Muscle of arm (tissue), 14 donors: Measurements from ENCODE around the gene NME2. TPM values are rescaled to one million over a fixed set of nuclear protein-coding genes. Genes with fewer than 3 reads are reported as not detected.
"Not testable (repeated sequence)": the region's sequence is repeated elsewhere in the genome, so short reads cannot be mapped to it uniquely, and the experiment has no call there.

Experiments used
- DNase-seq: peaks from one replicate; pipeline ENCODE4 v3.0.0-alpha.2; 2013
- long read RNA-seq, 11 donors: transcript quantifications; one replicate each; lab custom pipeline, GENCODE V29; 2026
- polyA plus RNA-seq, 12 donors: library from polyadenylated mRNA; unstranded; fragments of 120-200 nt; gene quantifications; one replicate each; pipeline ENCODE4 v1.2.1, GENCODE V29; 2013; ENCODE audit not compliant: insufficient read length in 12 of 12

Gene NME2
- polyA plus RNA-seq: 100 to 1,000 TPM in 11 of 12 donors, not detected in 1; 173 to 412 (median 310) TPM
- long read RNA-seq, donor 1, transcript NME2-205 (5 exons, 826 nt): major isoform, 324 of 459 reads
- long read RNA-seq, donor 1, transcript NME2-208 (3 exons, 565 nt): minor isoform, 19 of 459 reads
- long read RNA-seq, donor 1, transcript NME2-202 (4 exons, 866 nt): minor isoform, 38 of 459 reads
- long read RNA-seq, donor 1, transcript NME2-209 (2 exons, 789 nt): minor isoform, 48 of 459 reads
- long read RNA-seq, donor 1, partial matches to known transcripts: 6 of 459 reads
- long read RNA-seq, donor 1, other reads (novel, unspliced or antisense): 0 of 459 reads
- long read RNA-seq, donor 2, transcript NME2-202 (4 exons, 866 nt): minor isoform, 45 of 346 reads
- long read RNA-seq, donor 2, transcript NME2-205 (5 exons, 826 nt): major isoform, 234 of 346 reads
- long read RNA-seq, donor 2, transcript NME2-208 (3 exons, 565 nt): minor isoform, 10 of 346 reads
- long read RNA-seq, donor 2, transcript NME2-209 (2 exons, 789 nt): minor isoform, 42 of 346 reads
- long read RNA-seq, donor 2, partial matches to known transcripts: 5 of 346 reads
- long read RNA-seq, donor 2, other reads (novel, unspliced or antisense): 0 of 346 reads
- long read RNA-seq, donor 3, transcript NME2-205 (5 exons, 826 nt): major isoform, 128 of 185 reads
- long read RNA-seq, donor 3, transcript NME2-209 (2 exons, 789 nt): minor isoform, 19 of 185 reads
- long read RNA-seq, donor 3, transcript NME2-208 (3 exons, 565 nt): minor isoform, 7 of 185 reads
- long read RNA-seq, donor 3, transcript NME2-202 (4 exons, 866 nt): minor isoform, 26 of 185 reads
- long read RNA-seq, donor 3, partial matches to known transcripts: 0 of 185 reads
- long read RNA-seq, donor 3, other reads (novel, unspliced or antisense): 0 of 185 reads
- long read RNA-seq, donor 4, transcript NME2-205 (5 exons, 826 nt): major isoform, 101 of 147 reads
- long read RNA-seq, donor 4, transcript NME2-209 (2 exons, 789 nt): minor isoform, 23 of 147 reads
- long read RNA-seq, donor 4, transcript NME2-202 (4 exons, 866 nt): minor isoform, 17 of 147 reads
- long read RNA-seq, donor 4, partial matches to known transcripts: 0 of 147 reads
- long read RNA-seq, donor 4, other reads (novel, unspliced or antisense): 0 of 147 reads
- long read RNA-seq, donor 5, transcript NME2-202 (4 exons, 866 nt): minor isoform, 50 of 459 reads
- long read RNA-seq, donor 5, transcript NME2-204 (5 exons, 749 nt): minor isoform, 7 of 459 reads
- long read RNA-seq, donor 5, transcript NME2-209 (2 exons, 789 nt): minor isoform, 41 of 459 reads
- long read RNA-seq, donor 5, transcript NME2-205 (5 exons, 826 nt): major isoform, 337 of 459 reads
- long read RNA-seq, donor 5, partial matches to known transcripts: 7 of 459 reads
- long read RNA-seq, donor 5, other reads (novel, unspliced or antisense): 0 of 459 reads
- long read RNA-seq, donor 6, transcript NME2-202 (4 exons, 866 nt): minor isoform, 28 of 229 reads
- long read RNA-seq, donor 6, transcript NME2-208 (3 exons, 565 nt): minor isoform, 6 of 229 reads
- long read RNA-seq, donor 6, transcript NME2-205 (5 exons, 826 nt): major isoform, 157 of 229 reads
- long read RNA-seq, donor 6, transcript NME2-209 (2 exons, 789 nt): minor isoform, 22 of 229 reads
- long read RNA-seq, donor 6, partial matches to known transcripts: 6 of 229 reads
- long read RNA-seq, donor 6, other reads (novel, unspliced or antisense): 0 of 229 reads
- long read RNA-seq, donor 7, transcript NME2-201 (4 exons, 568 nt): minor isoform, 8 of 177 reads
- long read RNA-seq, donor 7, transcript NME2-209 (2 exons, 789 nt): minor isoform, 20 of 177 reads
- long read RNA-seq, donor 7, transcript NME2-205 (5 exons, 826 nt): major isoform, 122 of 177 reads
- long read RNA-seq, donor 7, transcript NME2-202 (4 exons, 866 nt): minor isoform, 23 of 177 reads
- long read RNA-seq, donor 7, partial matches to known transcripts: 0 of 177 reads
- long read RNA-seq, donor 7, other reads (novel, unspliced or antisense): 0 of 177 reads
- long read RNA-seq, donor 8, transcript NME2-208 (3 exons, 565 nt): minor isoform, 12 of 425 reads
- long read RNA-seq, donor 8, transcript NME2-202 (4 exons, 866 nt): minor isoform, 55 of 425 reads
- long read RNA-seq, donor 8, transcript NME2-209 (2 exons, 789 nt): minor isoform, 46 of 425 reads
- long read RNA-seq, donor 8, transcript NME2-205 (5 exons, 826 nt): major isoform, 297 of 425 reads
- long read RNA-seq, donor 8, partial matches to known transcripts: 0 of 425 reads
- long read RNA-seq, donor 8, other reads (novel, unspliced or antisense): 0 of 425 reads
- long read RNA-seq, donor 9, transcript NME2-204 (5 exons, 749 nt): minor isoform, 75 of 246 reads
- long read RNA-seq, donor 9, transcript NME2-209 (2 exons, 789 nt): minor isoform, 28 of 246 reads
- long read RNA-seq, donor 9, transcript NME2-205 (5 exons, 826 nt): major isoform, 103 of 246 reads
- long read RNA-seq, donor 9, transcript NME2-202 (4 exons, 866 nt): minor isoform, 29 of 246 reads
- long read RNA-seq, donor 9, partial matches to known transcripts: 0 of 246 reads
- long read RNA-seq, donor 9, other reads (novel, unspliced or antisense): 0 of 246 reads
- long read RNA-seq, donor 10, transcript NME2-205 (5 exons, 826 nt): major isoform, 208 of 289 reads
- long read RNA-seq, donor 10, transcript NME2-209 (2 exons, 789 nt): minor isoform, 22 of 289 reads
- long read RNA-seq, donor 10, transcript NME2-201 (4 exons, 568 nt): minor isoform, 5 of 289 reads
- long read RNA-seq, donor 10, transcript NME2-202 (4 exons, 866 nt): minor isoform, 29 of 289 reads
- long read RNA-seq, donor 10, partial matches to known transcripts: 5 of 289 reads
- long read RNA-seq, donor 10, other reads (novel, unspliced or antisense): 6 of 289 reads
- long read RNA-seq, donor 11, transcript NME2-209 (2 exons, 789 nt): minor isoform, 54 of 421 reads
- long read RNA-seq, donor 11, transcript NME2-208 (3 exons, 565 nt): minor isoform, 7 of 421 reads
- long read RNA-seq, donor 11, transcript NME2-205 (5 exons, 826 nt): major isoform, 282 of 421 reads
- long read RNA-seq, donor 11, transcript NME2-202 (4 exons, 866 nt): minor isoform, 54 of 421 reads
- long read RNA-seq, donor 11, partial matches to known transcripts: 9 of 421 reads
- long read RNA-seq, donor 11, other reads (novel, unspliced or antisense): 6 of 421 reads

GRCh38 chr17:51166198-51166986, at the start of gene NME2:
Gene NME2, plus strand, starts transcription at chr17:51166411. Its CDS starts 420 bp downstream, at chr17:51166831.
- DNase-seq: peak; percentile 85

DNA sequence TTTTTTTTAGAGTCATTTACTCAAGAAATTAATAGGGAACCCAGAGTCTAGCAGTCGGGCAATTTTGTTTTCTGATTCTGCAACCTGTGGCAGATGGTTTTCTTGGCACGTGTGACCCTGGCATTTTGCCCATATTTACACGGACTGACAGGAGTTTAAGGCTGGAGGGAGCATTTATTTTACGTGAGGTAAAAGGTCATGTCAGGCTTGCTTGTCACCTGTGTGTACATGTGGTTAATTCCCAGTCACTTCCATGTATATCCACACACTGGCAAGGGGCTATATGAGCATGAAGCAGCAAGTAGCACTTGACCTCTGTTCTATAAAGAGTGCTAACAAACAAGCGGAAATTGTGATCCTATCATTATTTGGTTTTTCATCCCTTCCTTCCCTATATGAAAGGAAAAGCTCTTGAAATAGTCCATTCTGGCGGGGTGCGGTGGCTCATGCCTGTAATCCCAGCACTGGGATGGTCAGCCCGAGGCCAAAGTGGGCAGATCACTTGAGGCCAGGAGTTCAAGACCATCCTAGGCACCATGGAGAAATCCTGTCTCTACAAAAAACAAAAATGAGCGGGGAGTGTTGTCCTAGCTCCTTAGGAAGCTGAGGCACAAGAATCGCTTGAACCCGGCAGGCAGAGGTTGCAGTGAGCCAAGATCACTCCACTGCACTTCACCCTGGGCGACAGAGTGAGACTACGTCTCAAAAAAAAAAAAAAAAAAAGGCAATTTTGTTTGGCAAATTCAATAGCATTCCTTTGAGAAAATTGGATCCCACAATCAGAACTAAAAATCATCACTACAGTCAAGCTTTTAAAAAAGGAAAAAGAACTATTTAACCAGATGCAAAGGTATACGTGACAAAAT, 47.6 kb upstream of the NME2 start:
- no peak for DNase-seq

DNA sequence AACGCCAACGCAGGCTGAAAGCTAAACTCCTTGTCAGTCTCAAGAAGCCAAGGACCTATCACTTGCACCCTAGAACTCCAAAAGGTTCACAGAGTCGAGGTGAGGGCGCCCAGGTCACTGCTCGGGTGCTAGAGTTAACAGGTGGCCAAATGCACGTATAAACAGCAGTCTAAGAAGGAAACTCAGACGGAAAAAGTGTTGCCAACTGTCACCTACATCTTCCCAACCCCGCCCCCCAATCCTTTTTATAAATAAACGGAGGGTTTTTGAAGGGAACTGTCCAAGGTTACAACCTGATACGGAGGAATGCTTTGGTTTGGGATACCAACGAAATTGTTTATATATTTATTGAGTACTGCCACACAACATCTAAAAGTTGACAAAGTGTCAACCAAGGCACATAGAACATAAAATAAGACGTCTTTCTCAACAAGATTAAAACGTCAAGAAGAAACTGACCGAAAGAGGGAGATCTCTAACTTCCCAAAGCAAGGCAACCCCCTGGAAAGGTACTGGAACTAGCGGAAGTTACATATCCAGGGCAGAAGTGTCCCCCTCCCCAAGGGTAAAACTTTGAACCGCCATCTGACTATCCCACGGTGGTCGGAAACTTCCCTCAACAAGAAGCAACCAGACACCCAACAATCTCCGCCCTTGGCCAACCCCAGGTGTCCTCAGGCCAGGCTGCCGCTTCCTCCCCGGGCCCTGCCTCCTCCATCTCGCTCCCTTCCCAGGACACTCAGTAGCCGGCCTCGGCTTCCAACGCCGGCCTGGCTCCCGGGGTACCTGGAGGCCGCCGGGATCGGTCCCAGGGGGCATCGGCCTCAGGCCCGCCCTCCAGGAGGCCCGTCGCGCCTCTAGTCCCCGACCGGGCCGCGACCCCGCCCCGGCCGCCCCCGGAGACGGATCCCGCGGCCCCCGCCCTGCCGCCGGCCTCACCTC, 46.5 kb upstream of the NME2 start:
- peak; percentile 65 for DNase-seq

GRCh38 chr17:51120357-51120738, 45.9 kb upstream of the NME2 start:
- peak; percentile 61 for DNase-seq

DNA sequence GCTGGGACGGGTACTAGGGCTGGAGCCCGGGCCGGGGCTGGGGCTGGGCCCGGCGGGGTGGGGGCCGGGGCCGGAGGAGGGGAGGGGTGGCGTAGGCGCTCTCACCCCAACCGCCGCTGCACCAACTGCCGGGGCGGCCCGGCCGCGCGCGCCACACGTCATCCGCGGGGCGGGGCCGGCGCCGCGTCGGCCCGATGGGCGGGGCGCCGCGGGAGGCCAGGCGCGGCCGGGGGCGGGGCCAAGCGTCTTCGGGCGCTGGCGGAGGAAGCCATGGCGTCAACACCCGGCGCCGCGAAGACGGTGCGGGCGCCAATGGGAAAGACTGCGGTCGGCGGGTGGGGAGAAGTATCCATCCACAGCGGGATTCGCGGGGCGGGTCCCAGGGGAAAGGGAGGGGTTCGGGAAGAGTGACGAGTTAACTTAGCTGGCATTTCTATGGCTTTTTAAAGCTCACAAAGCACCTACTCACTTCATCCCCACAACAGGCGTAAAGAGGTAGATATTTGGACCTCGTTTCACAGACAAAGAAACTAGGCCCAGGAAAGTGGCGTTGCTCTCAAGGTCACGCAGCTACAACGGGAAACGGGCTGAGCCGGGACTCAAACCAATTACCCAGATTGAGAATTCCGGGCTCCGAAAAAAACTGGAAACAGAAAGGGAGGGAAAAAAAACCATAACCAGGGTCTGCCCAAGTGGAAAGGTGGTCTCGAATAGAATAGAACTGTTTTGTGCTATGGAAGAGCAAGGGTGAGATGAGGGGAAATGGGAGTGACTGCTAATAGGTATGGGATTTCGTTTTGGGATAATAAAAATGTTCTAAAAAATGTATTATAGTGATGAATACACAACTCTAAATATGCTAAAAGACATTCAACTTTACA, 45.2 kb upstream of the NME2 start, which contains the start of gene SPAG9:
Gene SPAG9 (minus strand): TSS at position 130 of the 881 bp plus-strand sequence. CDS start 212 bp downstream, outside the sequence.
- peak; percentile 95 for DNase-seq

GRCh38 chr17:51121620-51122472, 44.4 kb upstream of the NME2 start:
- peak; percentile 58 for DNase-seq

DNA sequence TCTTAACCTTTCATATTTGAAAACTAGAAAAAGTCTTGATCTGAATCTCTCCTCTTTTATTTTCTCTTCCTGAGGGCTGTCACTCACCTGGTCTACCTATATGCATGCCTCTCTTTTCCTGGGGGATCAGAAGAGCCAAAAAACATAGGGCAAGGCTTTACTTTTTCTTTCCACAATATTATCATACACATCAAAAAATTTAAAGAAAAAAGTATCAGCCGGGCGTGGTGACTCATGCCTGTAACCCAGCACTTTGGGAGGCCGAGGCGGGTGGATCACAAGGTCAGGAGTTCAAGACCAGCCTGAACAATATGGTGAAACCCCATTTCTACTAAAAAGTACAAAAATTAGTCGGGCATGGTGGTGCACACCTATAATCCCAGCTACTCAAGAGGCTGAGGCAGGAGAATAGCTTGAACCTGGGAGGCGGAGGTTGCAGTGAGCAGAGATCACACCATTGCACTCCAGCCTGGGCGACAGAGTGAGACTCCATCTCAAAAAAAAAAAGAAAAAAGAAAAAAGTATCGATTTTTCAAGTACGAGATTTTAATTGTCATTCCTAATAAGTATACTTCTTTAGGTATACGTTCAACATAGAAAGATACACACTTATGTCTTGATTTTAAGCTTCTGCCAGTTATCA, 43.6 kb upstream of the NME2 start:
- DNase-seq: not testable (repeated sequence)

DNA sequence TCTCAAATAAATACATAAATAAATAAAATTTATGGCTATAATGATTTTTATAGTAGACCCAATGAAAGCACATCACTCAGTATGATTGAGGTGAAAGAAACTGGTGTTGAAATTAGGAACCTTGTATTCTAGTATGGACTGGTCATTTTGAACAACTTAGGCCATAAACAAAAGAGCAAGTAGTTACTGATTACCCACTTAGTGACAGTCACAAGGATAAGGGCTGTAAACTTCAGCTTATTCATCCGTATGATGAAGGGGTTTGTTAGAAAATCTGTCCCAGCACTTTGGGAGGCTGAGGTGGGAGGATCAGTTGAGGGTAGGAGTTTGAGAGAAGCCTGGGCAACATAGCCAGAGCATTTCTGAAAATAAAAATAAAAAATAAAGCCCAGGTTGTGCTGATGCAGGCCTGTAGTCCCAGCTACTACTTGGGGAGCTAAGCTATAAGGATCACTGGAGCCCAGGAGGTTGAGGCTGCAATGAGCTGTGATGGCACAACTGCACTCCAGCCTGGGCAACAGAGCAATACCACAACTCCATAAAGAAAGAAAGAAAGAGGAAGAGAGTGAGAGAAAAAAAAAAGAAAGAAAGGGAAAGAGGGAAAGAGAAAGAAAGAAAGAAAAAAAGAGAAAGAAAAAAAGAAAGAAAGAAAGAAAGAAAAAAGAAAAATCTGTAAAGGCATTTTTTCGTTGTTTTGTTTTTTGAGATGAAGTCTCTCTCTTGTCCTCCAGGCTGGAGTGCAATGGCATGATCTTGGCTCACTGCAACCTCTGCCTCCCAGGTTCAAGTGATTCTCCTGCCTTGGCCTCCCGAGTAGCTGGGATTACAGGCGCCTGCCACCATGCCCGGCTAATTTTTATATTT, 41.3 kb upstream of the NME2 start:
- DNase-seq: no peak

DNA sequence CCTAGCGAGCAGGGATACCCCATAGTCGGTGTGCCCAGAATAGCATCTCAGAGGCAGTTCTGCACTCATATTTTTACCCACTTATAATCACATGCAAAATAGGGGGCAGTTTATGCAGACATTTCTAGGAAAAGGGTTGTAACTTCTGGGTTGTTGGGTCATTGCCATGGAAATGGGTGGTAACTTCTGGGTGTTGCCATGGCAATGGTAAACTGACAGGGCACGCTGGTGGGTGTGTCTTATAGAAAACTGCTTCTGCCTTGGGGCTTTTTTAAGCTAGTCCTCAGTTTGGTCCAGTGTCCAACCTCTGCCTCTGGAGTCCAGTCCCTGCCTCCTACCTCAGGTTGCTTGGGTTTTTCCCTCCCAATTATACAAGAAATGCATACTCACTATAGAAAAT, 38.1 kb upstream of the NME2 start:
- DNase-seq: no peak

- DNase-seq: no peak
Measured at GRCh38 chr17:51132964-51133319, 33.3 kb upstream of the NME2 start.

- DNase-seq: no peak
Measured at GRCh38 chr17:51133365-51133764, 32.8 kb upstream of the NME2 start.
